DOHH2 (cell line): ENCODE results near the gene AGXT.

Experiments used
- H3F3A ChIP-seq: fragments of 200-600 bp; sonication (generic), shearing (Covaris generic); 2 replicates; pipeline ENCODE4 v1.6.0; 2016; ENCODE audit warnings: antibody characterized with exemption, mild to moderate bottlenecking; ENCODE audit not compliant: control insufficient read depth, insufficient read depth
- H3K27ac ChIP-seq: fragments of 200-600 bp; sonication (generic); 2 replicates; pipeline ENCODE4 v1.5.1; 2014; ENCODE audit warnings: low read depth, mild to moderate bottlenecking, low read length, moderate library complexity
- H3K27me3 ChIP-seq: fragments of 200-600 bp; sonication (generic); 2 replicates; pipeline ENCODE4 v1.6.1; 2014; ENCODE audit warnings: mild to moderate bottlenecking, low read length, mixed read lengths; ENCODE audit not compliant: control insufficient read depth
- H3K36me3 ChIP-seq: fragments of 200-600 bp; sonication (generic); 2 replicates; pipeline ENCODE4 v1.6.1; 2014; ENCODE audit warnings: mild to moderate bottlenecking, low read length, moderate library complexity, mixed read lengths; ENCODE audit not compliant: control insufficient read depth
- H3K4me1 ChIP-seq: fragments of 200-600 bp; sonication (generic); 2 replicates; pipeline ENCODE4 v1.6.1; 2014; ENCODE audit warnings: mild to moderate bottlenecking, low read length, mixed read lengths; ENCODE audit not compliant: control insufficient read depth
- H3K4me2 ChIP-seq: fragments of 200-600 bp; sonication (generic); 2 replicates; pipeline ENCODE4 v1.6.0; 2014; ENCODE audit warnings: mild to moderate bottlenecking, low read length, moderate library complexity
- H3K4me3 ChIP-seq: fragments of 200-600 bp; sonication (generic); 2 replicates; pipeline ENCODE4 v1.5.1; 2014; ENCODE audit warnings: mild to moderate bottlenecking, low read length, mixed read lengths
- H3K79me2 ChIP-seq: fragments of 200-600 bp; sonication (generic); 2 replicates; pipeline ENCODE4 v1.6.1; 2014; ENCODE audit warnings: mild to moderate bottlenecking, low read length, mixed read lengths; ENCODE audit not compliant: control insufficient read depth
- H3K9me2 ChIP-seq: fragments of 200-600 bp; sonication (generic); replicated peaks from 2 replicates; pipeline ENCODE4 v1.6.1; 2014; ENCODE audit warnings: mild to moderate bottlenecking, low read length, mixed read lengths; ENCODE audit not compliant: control insufficient read depth
- H3K9me3 ChIP-seq: fragments of 200-600 bp; sonication (generic); 2 replicates; pipeline ENCODE4 v1.6.1; 2014; ENCODE audit warnings: antibody characterized with exemption, low read length, mixed read lengths; ENCODE audit not compliant: control insufficient read depth, insufficient read depth
- H4K20me1 ChIP-seq: fragments of 200-600 bp; sonication (generic); 2 replicates; pipeline ENCODE4 v1.6.0; 2014; ENCODE audit warnings: low read depth, mild to moderate bottlenecking, antibody characterized with exemption, low read length, moderate library complexity; ENCODE audit not compliant: control insufficient read depth, insufficient read depth
- EZH2phosphoT487 ChIP-seq: fragments of 200-600 bp; sonication (generic); IDR thresholded peaks from 2 replicates; pipeline ENCODE4 v1.6.1; 2017; ENCODE audit warnings: borderline replicate concordance, mild to moderate bottlenecking, antibody characterized with exemption, low read length, moderate library complexity, mixed read lengths
- TF ChIP-seq, protein P1 (sequence below): fragments of 200-600 bp; sonication (generic); IDR thresholded peaks from one replicate; pipeline ENCODE4 v1.5.1; 2014; ENCODE audit warnings: antibody characterized with exemption, mild to moderate bottlenecking, low read depth, low read length; ENCODE audit not compliant: poor library complexity, severe bottlenecking

AGXT gene

DNA sequence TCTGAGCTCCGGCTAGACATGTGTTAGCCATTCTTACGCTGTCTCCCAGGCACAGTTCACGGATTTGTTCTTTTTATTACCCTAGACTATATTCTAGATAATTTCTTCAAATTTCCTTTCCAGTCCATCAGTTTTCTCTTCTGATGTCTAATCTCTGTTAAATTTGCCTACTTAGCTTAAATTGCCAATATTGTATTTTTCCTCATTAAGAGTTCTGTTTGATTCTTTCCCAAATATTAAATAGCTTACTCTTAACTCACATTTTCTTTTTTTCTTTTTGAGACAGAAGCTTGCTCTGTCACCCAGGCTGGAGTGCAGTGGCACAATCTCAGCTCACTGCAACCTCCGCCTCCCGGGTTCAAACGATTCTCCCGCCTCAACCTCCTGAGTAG, 58.8 kb downstream of the AGXT start:
- no peak overlapping the region for H3K27ac ChIP-seq
- no peaks in the 10 kb centered on the region for H4K20me1 ChIP-seq
- no peak for TF ChIP-seq EZH2phosphoT487
- H3K4me3 ChIP-seq, result no peak overlapping the region
- H3K9me3 ChIP-seq, result no peaks in the 10 kb centered on the region
- no peaks in the 10 kb centered on the region for H3K4me1 ChIP-seq
- H3K9me2 ChIP-seq, result no peaks in the 10 kb centered on the region
- no peaks in the 10 kb centered on the region for H3K79me2 ChIP-seq
- H3K36me3 ChIP-seq, result no peaks in the 10 kb centered on the region
- H3F3A ChIP-seq, result no peaks in the 10 kb centered on the region
- H3K27me3 ChIP-seq, result no peaks in the 10 kb centered on the region
- H3K4me2 ChIP-seq, result no peak overlapping the region

DNA sequence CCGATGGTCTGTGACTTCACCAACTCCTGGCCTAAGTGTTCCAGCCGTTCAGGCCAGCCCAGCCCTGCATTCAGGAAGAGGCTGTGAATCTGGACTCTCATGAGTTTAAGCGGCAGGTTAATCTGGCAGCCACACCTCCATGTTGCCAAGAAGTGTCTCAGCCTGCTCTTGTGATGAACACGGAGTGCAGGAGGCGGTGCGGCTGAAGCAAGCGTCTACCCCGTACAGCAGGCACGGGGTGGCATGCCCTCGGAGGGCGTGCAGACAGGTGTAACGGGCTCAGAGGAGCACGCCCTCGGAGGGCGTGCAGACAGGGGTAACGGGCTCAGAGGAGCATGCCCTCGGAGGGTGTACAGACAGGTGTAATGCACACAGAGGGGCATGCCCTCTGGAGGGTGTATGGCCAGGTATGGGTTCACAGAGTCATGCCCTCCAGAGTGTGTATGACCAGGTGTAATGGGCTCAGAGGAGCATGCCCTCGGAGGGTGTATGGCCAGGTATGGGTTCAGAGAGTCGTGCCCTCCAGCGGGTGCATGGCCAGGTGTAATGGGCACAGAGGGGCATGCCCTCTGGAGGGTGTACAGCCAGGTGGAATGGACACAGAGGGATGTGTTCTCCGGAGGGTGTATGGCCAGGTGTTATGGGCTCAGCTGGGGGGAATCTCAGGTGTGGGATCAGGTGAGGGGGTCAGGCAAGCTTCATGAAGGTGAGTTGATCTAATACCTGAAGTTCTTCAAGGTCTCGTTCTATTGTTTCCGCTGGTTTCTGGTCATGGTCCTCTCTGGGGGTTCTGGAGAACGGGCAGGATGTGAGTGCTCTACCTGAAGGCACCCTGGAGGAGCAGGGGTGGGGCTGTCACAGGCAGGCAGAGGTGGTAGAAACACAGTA, 60.1 kb downstream of the AGXT start:
- H3K9me3 ChIP-seq, result no peaks in the 10 kb centered on the region
- H3K36me3 ChIP-seq, result no peaks in the 10 kb centered on the region
- no peaks in the 10 kb centered on the region for H3K27me3 ChIP-seq
- H3K27ac ChIP-seq, result no peak overlapping the region
- H3K4me3 ChIP-seq, result no peak overlapping the region
- no peak overlapping the region for H3K4me2 ChIP-seq
- H3K9me2 ChIP-seq, result no peaks in the 10 kb centered on the region
- H3K4me1 ChIP-seq, result no peaks in the 10 kb centered on the region
- TF ChIP-seq EZH2phosphoT487, result no peak
- TF ChIP-seq, protein P1, sequence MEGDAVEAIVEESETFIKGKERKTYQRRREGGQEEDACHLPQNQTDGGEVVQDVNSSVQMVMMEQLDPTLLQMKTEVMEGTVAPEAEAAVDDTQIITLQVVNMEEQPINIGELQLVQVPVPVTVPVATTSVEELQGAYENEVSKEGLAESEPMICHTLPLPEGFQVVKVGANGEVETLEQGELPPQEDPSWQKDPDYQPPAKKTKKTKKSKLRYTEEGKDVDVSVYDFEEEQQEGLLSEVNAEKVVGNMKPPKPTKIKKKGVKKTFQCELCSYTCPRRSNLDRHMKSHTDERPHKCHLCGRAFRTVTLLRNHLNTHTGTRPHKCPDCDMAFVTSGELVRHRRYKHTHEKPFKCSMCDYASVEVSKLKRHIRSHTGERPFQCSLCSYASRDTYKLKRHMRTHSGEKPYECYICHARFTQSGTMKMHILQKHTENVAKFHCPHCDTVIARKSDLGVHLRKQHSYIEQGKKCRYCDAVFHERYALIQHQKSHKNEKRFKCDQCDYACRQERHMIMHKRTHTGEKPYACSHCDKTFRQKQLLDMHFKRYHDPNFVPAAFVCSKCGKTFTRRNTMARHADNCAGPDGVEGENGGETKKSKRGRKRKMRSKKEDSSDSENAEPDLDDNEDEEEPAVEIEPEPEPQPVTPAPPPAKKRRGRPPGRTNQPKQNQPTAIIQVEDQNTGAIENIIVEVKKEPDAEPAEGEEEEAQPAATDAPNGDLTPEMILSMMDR, result no peak
- no peaks in the 10 kb centered on the region for H3K79me2 ChIP-seq
- no peaks in the 10 kb centered on the region for H4K20me1 ChIP-seq
- no peaks in the 10 kb centered on the region for H3F3A ChIP-seq

DNA sequence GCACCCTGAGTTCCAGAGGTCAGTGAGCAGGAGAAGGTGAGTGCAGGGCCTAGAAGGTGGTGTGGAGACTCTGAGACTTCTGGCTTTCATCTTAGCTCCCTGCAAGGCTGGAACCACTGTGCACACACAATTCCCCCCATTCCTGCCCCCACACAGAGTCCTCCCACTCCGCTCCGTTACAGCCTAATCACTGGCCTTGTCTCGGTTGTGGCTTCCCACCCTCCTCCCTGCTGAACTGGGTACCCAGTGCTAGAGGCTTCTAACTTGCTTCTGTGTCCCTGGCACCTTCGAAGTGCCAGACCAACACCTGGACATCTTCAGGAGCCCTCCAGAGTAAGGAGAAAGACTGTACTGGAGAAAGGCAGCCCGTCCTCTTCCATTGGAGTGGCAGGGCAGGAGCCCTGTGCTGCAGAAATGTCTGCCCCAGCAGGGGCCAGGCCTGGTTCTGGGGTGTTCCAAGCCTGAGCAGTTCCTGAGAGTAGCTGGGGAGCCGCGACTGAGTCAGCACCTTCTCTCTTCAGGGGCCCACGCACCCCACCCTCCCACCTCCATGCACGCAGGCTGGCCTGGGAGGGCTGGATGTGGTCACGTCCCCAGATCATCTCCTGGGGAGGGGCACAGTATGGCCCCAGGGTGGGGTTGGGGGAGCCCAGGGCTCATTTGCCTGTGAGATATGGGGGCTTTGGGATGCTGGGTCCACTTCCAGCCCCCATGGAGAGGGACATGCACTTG, 60.9 kb downstream of the AGXT start:
- Histone ChIP-seq H3K27me3 (no peaks in the 10 kb centered on the region), H3K4me1 (no peaks in the 10 kb centered on the region), H3F3A (no peaks in the 10 kb centered on the region), H3K27ac (no peak overlapping the region), H3K4me3 (no peak overlapping the region), H4K20me1 (no peaks in the 10 kb centered on the region), H3K79me2 (no peaks in the 10 kb centered on the region), H3K4me2 (no peak overlapping the region), H3K36me3 (no peaks in the 10 kb centered on the region), H3K9me3 (no peaks in the 10 kb centered on the region), H3K9me2 (no peaks in the 10 kb centered on the region)
- no peak for TF ChIP-seq EZH2phosphoT487
- TF ChIP-seq, protein P1, result no peak
